Left renal pelvis (tissue), 4 donors: Measurements from ENCODE around the gene HSDL2. TPM values are rescaled to one million over a fixed set of nuclear protein-coding genes. Genes with fewer than 3 reads are reported as not detected.
"Not testable (repeated sequence)": the region's sequence is repeated elsewhere in the genome, so short reads cannot be mapped to it uniquely, and the experiment has no call there.

Experiments used
- DNase-seq, 4 donors: peaks; one replicate each; pipeline ENCODE4 v3.0.0-alpha.2; 2013; ENCODE audit warnings: low read depth in 4 of 4, low spot score in 3 of 4
- polyA plus RNA-seq, 4 donors: library from polyadenylated mRNA; unstranded; fragments of 120-200 nt; gene quantifications; one replicate each; pipeline ENCODE4 v1.2.1, GENCODE V29; 2013; ENCODE audit not compliant: insufficient read length in 4 of 4

HSDL2 gene
- polyA plus RNA-seq, 4 donors, result 43.0 to 120 (median 101) TPM

DNA sequence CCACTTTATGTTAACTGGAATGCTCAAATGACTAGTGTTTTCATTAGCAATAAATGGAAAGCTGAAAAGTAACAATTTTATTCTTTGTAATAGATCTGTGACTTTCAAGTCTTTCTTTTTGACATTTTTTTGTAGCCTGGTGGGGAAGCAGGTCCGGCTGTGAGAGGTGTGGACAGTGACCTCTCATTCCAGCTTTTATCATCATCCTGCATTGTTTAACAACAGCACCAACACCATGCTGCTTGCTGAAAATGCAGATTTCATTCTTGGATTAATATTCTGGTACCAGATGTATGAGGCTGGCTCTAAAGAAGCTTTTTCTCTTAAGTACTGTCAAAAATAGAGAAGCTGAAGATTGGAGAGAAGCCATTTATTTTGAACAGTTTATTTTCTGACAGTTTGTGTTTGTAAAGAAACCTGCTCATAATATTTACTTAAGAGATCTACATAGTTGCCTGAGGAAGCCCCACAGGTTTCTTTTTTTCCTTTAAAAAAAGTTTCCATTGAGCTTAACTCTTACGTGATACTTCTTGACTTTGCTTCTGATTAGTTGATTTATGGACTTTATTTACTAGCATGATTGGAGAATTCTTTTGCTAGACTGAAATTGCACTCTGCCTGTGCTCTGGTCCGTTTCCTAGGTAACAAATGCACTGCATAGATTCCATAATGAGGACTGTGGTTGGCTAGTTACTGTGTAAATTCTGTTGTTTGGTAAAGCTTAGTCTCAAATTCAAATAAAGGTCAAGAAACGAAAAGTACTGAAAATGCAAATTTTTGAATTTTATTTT, 110.2 kb downstream of the HSDL2 start:
- no peak for DNase-seq

- DNase-seq, result no peak
These were observed 113.7 kb downstream of the HSDL2 start for GRCh38 chr9:112493393-112494137.

DNA sequence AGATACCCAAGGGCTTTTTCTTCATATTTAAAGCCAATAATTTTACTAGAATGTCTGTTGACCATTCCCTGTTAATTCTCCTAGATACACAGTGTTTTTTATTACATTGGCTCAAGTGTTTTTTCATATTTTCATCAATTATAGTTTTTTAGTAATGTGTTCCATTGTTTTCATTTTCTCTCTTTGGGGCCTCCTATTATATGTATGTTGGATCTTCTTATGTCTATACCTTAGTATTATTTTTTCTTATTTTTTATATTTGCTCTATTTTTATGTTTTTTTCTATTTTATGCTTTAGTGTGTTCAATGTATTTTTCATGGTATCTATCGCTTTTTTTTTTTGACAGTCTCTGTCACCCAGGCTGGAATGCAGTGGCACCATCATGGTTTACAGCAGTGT, 114.2 kb downstream of the HSDL2 start:
- no peak for DNase-seq

- DNase-seq, result no peak
These were observed 115.7 kb downstream of the HSDL2 start for GRCh38 chr9:112495614-112496013.

DNA sequence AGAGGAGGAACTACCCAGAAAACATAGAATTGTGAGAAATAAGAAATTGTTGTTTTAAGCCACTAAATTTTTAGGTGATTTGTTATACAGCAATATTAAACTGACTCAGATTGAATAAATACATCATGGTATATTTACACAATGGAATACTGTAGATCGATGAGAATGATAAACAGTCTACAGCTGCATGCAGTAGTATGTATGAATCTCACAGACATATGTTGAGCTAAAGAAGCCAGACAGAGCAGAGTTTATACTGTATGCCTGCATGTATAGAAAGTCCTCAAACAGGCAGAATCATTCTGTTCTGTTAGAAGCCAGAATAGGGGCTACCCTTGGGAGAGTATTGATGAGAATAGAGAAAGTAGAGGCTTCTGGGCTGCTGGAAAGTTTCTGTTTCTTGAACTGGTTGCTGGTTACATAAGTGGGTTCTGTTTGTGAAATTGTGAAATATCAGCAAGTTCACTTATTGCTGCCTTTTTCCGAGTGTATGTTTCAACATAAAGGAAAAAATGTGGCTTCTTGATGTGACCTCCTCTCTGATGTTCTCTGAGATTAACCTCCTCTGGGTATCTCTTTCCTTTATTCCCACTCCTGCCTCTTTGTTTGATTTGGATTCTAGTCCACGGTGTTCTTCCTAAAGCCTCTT, 116.3 kb downstream of the HSDL2 start:
- DNase-seq, result no peak

GRCh38 chr9:112500842-112501241, 120.9 kb downstream of the HSDL2 start:
- no peak for DNase-seq

DNA sequence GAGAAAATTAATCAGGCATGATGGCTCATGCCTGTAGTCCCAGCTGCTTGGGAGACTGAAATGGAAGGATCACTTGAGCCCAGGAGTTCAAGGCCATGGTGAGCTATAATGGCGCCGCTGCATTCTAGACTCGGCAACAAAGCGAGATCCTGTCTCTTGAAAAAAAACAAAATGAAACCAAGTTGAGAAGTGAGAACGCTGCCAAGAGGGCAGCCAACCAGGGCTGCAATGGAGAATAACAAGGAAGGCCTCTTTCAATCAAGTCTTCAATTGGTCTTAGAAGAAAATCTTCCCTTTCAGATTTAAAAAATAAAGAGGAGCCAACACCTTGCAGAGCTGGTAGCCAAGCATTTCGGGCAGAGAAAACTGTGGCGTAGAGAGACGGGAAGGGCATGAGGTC, 121.4 kb downstream of the HSDL2 start:
- no peak for DNase-seq

GRCh38 chr9:112502175-112502946, 122.5 kb downstream of the HSDL2 start:
- DNase-seq, result no peak

- DNase-seq, result no peak
These were observed 123.3 kb downstream of the HSDL2 start for GRCh38 chr9:112503170-112503569.

GRCh38 chr9:112505086-112505485, 125.2 kb downstream of the HSDL2 start:
- DNase-seq, result no peak

DNA sequence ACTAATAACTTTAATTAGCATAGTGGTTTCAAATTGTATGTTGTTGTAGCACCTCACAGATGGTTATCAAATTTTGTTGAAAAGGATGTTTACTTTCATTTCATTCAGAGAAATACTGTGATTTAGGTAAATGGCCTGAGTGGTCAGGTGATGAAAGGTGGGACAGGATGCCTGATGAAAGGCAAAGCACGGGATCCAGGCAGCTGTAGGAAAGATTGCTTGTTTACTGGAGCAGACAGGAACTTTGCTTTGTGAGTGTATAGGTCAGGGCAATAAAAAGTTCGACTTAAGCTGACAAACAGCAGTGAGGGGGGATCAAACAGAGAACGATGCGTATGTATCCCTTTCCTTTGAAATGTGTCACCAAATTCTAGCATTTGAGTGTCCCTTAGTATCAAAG, 125.7 kb downstream of the HSDL2 start:
- no peak for DNase-seq

- no peak for DNase-seq
These were observed 126.7 kb downstream of the HSDL2 start for GRCh38 chr9:112506571-112506970.

DNA sequence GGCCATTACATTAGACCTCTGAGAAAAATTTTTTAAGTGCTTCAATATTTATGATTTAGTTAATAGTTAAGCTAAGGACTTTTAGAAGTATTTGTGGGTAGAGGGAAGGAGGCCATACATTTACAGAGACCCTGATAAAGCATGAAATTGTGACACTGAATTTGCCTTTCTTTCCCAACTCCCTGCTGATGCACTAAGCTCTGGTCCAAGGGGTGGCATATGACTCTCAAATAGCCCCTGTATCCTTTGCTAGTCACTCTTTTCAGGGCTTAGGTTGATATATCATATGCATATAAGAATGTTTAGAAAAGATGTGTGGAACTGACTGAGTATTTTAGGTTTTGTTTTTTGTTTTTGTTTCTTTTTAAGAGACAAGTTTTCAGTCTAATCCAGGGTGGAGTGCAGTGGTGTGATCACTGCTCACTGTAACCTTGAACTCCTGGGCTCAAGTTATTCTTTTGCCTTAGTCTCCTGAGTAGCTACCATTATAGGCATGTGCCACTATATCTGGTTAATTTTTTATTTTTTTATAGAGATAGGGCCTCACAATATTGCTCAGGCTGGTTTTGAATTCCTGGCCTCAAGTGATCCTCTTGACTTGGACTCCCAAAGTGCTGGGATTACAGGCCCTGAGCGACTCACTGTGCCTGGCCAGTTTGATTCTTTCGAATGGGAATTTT, 127.2 kb downstream of the HSDL2 start:
- DNase-seq, result no peak

DNA sequence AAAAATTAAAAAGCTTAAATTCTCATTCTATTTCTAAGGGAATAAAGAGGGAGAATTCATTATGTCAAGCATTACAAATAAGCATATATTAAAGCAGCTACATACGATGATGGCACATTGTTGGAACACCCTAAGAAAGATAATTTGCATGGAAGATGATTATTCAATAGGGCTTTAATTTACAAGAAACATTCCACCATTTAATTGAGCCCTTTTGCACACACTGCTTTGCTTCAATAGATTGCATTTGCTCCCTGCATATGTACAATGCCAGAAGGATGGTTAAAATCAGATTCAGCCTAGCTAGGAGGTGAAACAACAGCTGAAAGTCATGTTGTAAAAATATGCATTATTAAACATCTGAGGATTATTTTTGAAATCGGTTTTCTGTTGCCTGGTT, 128.5 kb downstream of the HSDL2 start:
- no peak for DNase-seq

GRCh38 chr9:112512377-112512776, 132.5 kb downstream of the HSDL2 start:
- not testable (repeated sequence) for DNase-seq

DNA sequence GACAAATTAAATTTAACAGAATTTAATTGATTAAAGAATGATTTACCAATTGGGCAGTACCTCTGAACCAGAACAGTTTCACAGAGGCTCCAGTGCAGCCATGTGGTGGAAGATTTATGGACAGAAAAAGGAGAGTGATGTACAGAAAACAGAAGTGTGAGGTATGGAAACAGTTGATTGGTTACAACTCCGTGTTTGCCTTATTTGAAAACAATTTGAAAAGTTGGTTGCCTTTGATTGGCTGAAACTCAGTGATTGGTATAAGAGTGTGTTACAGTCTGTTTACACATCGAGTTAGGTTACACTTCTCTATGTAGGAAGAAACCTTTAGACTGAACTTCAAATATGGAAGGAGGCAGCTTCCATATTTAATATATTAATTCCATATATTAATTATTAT, 136.9 kb downstream of the HSDL2 start:
- no peak for DNase-seq

DNA sequence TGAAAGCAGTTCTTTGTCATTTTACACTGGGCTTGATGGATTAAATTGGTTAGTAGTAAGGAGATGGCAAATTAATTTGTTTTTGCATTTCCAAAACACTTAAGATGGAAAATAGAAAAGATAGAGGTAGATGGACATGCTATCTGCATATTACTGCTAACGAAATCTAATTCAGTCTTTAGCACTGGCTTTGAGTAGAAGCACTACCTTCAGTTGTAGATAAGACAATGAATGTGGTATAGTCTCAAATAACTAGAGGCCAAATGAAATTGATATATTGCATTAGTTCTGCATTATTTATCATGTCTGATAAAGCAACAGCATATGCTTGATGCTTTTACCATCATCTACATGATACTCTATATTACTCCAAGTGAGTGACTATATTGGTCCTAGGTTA, 140.2 kb downstream of the HSDL2 start:
- no peak for DNase-seq

GRCh38 chr9:112520656-112521055, 140.7 kb downstream of the HSDL2 start:
- no peak for DNase-seq
